GM20431 (cell line): ENCODE data around the gene ZER1.

ENCODE experiments used
- in situ Hi-C: fragments of 300-500 bp; cut with MseI, MboI; formaldehyde crosslinking; loops from one replicate; pipeline ENCODE4 v1.15.0; 2020; ENCODE audit warnings: low sequenced_read_pairs; ENCODE audit not compliant: unreplicated experiment

ZER1 gene

GRCh38 chr9:128750926-128751595, 20.7 kb downstream of the ZER1 start:
- in situ Hi-C loops, result no loop called here

- in situ Hi-C loops, result no loop called here
Measured at GRCh38 chr9:128747241-128747640, 24.5 kb downstream of the ZER1 start.

GRCh38 chr9:128743421-128743820, 28.3 kb downstream of the ZER1 start:
- in situ Hi-C loops, result no loop called here

GRCh38 chr9:128742401-128742800, 29.3 kb downstream of the ZER1 start:
- in situ Hi-C loops, result no loop called here

GRCh38 chr9:128735373-128735772, 36.4 kb downstream of the ZER1 start:
- in situ Hi-C loops, result no loop called here

- in situ Hi-C loops, result no loop called here
Measured at GRCh38 chr9:128733256-128733655, 38.5 kb downstream of the ZER1 start.

GRCh38 chr9:128732576-128732975, 39.2 kb downstream of the ZER1 start:
- in situ Hi-C loops, result no loop called here

- in situ Hi-C loops, result no loop called here
Measured at GRCh38 chr9:128731691-128732090, 40.0 kb downstream of the ZER1 start.

GRCh38 chr9:128731093-128731492, 40.6 kb downstream of the ZER1 start:
- in situ Hi-C loops, result no loop called here

GRCh38 chr9:128729766-128730517, 41.8 kb downstream of the ZER1 start:
- in situ Hi-C loops, result no loop called here

- in situ Hi-C loops, result no loop called here
Measured at GRCh38 chr9:128729302-128729701, 42.4 kb downstream of the ZER1 start.

GRCh38 chr9:128728298-128728697, 43.4 kb downstream of the ZER1 start:
- in situ Hi-C loops, result no loop called here

- in situ Hi-C loops, result no loop called here
Measured at GRCh38 chr9:128727640-128728248, 44.0 kb downstream of the ZER1 start.

- in situ Hi-C loops, result no loop called here
Measured at GRCh38 chr9:128724744-128725211, 46.9 kb downstream of the ZER1 start.

- in situ Hi-C loops, result no loop called here
Measured at GRCh38 chr9:128723866-128724743, 47.6 kb downstream of the ZER1 start, which contains the start of gene ZDHHC12. TSS of gene ZDHHC12 (minus strand) at chr9:128724127. CDS start at chr9:128724093, 34 bp downstream.

GRCh38 chr9:128723352-128723865, 48.3 kb downstream of the ZER1 start:
- in situ Hi-C loops, result no loop called here

- in situ Hi-C loops, result no loop called here
Measured at GRCh38 chr9:128722380-128723351, 49.1 kb downstream of the ZER1 start.

GRCh38 chr9:128721487-128722010, 50.2 kb downstream of the ZER1 start:
- in situ Hi-C loops, result no loop called here
